ENCODE data around the gene TNFSF13.
"Not testable (repeated sequence)": the region's sequence is repeated elsewhere in the genome, so short reads cannot be mapped to it uniquely, and the experiment has no call there.

The TNFSF13 gene

GRCh38 chr17:7589891-7590691 is 31.5 kb downstream of the TNFSF13 start, which contains the start of gene SOX15:
Gene SOX15, minus strand, starts transcription at chr17:7590094. Its CDS starts 418 bp downstream, at chr17:7589676.
- in situ Hi-C loops (cut with MboI; ENCODE audit: low sequenced_read_pairs), result no loop called here

DNA sequence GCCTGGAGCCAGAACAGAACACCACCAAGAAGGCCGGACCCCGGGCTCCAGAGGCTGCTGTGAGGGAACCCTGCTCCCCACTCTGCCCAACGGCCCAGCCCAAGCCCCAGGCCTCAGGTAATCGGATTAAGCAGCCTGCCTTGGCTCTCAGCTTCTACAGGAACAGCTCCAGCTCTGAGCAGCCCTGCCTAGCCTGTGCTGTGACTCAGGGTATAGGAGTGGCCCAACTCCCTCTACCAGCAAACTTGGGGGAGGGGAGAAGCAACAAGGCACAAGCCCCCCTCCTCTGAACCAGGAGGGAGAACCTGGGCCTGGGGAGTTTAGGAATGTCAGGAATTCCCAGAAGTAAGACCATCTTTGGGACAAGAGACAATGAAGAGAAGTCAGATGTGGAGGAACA is 32.2 kb downstream of the TNFSF13 start:
- in situ Hi-C loops (cut with MboI; ENCODE audit: low sequenced_read_pairs), result no loop called here

GRCh38 chr17:7591596-7591995 is 33.0 kb downstream of the TNFSF13 start:
- in situ Hi-C loops (cut with MboI; ENCODE audit: low sequenced_read_pairs), result no loop called here

DNA sequence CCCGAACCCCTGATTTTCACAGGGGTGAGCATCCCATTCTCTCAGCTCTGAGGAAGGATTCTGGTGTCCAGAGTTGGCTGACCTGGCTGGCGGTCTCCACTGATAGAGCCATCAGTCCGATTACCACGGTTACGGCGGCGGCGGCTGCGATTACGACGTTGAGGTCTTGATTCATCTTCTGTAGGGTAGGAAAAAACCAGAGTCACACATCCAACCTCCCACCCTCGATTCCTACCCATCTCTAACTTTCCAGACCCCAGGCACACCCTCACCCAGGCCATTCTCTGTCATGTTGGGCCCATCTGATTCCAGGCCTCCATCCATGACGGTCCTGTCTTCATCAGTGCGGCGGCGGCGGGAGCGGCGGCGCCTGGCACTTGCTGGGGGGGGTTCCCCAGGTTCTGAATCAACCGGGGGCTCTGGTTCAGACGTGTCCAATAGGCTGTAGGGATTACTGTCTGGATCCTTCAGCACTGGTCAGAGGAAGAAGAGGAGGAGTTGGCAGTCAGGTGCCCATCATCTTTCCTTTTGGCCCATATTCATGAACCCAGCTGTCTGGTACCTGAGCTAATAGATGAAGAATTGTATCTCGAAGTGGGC is 34.0 kb downstream of the TNFSF13 start:
- in situ Hi-C loops (cut with MboI; ENCODE audit: low sequenced_read_pairs), result no loop called here

DNA sequence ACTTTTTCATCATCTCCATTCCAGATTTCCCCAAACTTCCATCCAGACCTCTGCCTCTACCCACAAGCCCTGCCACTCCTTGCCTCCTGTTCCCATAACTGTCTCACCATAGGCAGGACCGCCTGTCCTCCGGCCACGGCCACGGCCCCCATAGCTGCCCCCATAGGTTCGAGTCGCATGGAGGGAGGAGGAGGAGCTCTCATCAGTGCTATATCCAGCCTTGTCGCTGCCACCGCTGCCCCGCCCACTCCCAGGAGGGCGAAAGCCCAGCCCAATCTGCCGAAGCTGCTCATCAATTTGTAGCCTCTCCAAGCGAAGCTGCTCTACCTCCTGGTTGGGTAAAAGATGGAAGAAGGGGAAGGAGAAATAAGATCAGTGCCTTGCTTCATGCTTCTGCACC is 34.7 kb downstream of the TNFSF13 start:
- in situ Hi-C loops (cut with MboI; ENCODE audit: low sequenced_read_pairs), result no loop called here

- in situ Hi-C loops (cut with MboI; ENCODE audit: low sequenced_read_pairs), result not testable (repeated sequence)
Measured at GRCh38 chr17:7597561-7597960, 39.0 kb downstream of the TNFSF13 start.

- in situ Hi-C loops (cut with MboI; ENCODE audit: low sequenced_read_pairs), result no loop called here
Measured at GRCh38 chr17:7606280-7606679, 47.7 kb downstream of the TNFSF13 start.

DNA sequence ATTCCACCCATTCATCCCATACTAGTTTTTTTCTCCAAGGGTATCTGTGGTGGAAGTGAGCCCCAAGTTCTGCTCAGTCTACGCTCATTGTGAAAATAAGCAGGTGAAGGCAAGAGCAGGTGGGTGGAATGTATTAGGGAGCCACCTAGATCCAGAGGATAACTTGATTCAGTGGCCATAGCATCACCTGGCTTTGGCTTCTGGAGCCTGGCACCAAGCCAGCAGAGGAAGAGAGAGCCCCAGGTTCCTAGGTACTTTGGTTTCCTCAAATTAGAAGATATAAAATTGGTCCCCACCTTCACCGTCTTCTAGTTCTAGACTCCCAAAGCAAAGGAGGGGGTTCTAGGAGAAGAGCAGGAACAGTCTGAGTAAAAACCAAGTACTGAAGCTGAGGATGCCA is 52.1 kb downstream of the TNFSF13 start:
- in situ Hi-C loops (cut with MboI; ENCODE audit: low sequenced_read_pairs), result no loop called here
